Left ventricle myocardium inferior (tissue), 1 donor: ENCODE data around the gene ZNFX1. TPM values are rescaled to one million over a fixed set of nuclear protein-coding genes. Genes with fewer than 3 reads are reported as not detected.

Source experiments
- DNase-seq: peaks from one replicate; pipeline ENCODE4 v3.0.0-alpha.2; 2020
- H3K27ac ChIP-seq: fragments of 200-600 bp; replicated peaks from 2 replicates; pipeline ENCODE4 v1.8.0; 2021
- H3K27me3 ChIP-seq: fragments of 200-600 bp; 2 replicates; pipeline ENCODE4 v1.8.0; 2021; ENCODE audit warnings: low read depth
- H3K36me3 ChIP-seq: fragments of 200-600 bp; 2 replicates; pipeline ENCODE4 v1.8.0; 2021
- H3K4me1 ChIP-seq: fragments of 200-600 bp; 2 replicates; pipeline ENCODE4 v1.8.0; 2021
- H3K4me3 ChIP-seq: fragments of 200-600 bp; 2 replicates; pipeline ENCODE4 v1.8.0; 2021; ENCODE audit warnings: mild to moderate bottlenecking, moderate library complexity
- H3K9me3 ChIP-seq: fragments of 200-600 bp; replicated peaks from 2 replicates; pipeline ENCODE4 v1.8.0; 2021
- intact Hi-C: fragments of 100-400 bp; cut with micrococcal nuclease; formaldehyde crosslinking; loops from one replicate; pipeline ENCODE4 v1.11.0; 2022
- total RNA-seq: library from RNA; stranded (reverse); fragmentation: NEBNext Ultra II Directional; extraction: Animal tissue kit (Norgen Biotek cat#: 25700); gene quantifications from one replicate; pipeline ENCODE4 v1.2.1, GENCODE V29; 2021
- TF ChIP-seq, protein P1 (sequence below): fragments of 200-600 bp; IDR thresholded peaks from 2 replicates; pipeline ENCODE4 v1.8.0; 2021; ENCODE audit warnings: antibody characterized with exemption, mild to moderate bottlenecking, borderline replicate concordance
- donor health status: DM: no; HTN: yes; CAD: no; lungs with severe emphysema.

ZNFX1 gene
- total RNA-seq, 1 donor from 2014 or later, result 22.2 TPM

DNA sequence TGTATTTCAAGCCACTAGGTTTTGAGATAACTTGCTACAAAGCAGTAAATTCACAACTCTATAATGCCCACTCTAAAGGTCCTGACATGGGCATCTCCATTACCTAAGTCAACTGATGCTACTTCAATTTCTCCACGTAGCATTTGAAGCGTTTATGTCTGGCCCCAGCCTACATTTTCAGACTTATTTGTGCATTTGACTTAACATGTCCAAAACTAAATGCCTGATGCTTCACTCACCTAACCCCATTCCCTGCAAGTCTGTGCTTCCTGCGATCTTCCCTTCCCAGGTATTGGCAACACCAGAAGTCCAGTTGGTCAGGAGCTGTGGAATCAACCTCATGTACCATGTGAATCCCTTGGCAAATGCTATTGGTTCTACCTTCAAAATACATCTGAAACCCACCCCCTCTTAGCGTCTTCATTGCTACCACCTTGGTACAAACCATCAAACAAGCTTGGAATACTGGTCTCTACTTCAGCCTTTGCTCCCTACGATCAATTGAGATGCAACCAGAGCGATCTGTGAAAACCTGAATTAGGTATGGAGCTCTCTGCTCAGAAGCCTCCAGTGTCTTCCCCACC lies 12.8 kb upstream of the ZNFX1 start:
- Histone ChIP-seq H3K4me1 (peaks cover 8% of the 10 kb centered on the region), H3K27me3 (no peaks in the 10 kb centered on the region)
- TF ChIP-seq, protein P1, sequence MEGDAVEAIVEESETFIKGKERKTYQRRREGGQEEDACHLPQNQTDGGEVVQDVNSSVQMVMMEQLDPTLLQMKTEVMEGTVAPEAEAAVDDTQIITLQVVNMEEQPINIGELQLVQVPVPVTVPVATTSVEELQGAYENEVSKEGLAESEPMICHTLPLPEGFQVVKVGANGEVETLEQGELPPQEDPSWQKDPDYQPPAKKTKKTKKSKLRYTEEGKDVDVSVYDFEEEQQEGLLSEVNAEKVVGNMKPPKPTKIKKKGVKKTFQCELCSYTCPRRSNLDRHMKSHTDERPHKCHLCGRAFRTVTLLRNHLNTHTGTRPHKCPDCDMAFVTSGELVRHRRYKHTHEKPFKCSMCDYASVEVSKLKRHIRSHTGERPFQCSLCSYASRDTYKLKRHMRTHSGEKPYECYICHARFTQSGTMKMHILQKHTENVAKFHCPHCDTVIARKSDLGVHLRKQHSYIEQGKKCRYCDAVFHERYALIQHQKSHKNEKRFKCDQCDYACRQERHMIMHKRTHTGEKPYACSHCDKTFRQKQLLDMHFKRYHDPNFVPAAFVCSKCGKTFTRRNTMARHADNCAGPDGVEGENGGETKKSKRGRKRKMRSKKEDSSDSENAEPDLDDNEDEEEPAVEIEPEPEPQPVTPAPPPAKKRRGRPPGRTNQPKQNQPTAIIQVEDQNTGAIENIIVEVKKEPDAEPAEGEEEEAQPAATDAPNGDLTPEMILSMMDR, result no peak

DNA sequence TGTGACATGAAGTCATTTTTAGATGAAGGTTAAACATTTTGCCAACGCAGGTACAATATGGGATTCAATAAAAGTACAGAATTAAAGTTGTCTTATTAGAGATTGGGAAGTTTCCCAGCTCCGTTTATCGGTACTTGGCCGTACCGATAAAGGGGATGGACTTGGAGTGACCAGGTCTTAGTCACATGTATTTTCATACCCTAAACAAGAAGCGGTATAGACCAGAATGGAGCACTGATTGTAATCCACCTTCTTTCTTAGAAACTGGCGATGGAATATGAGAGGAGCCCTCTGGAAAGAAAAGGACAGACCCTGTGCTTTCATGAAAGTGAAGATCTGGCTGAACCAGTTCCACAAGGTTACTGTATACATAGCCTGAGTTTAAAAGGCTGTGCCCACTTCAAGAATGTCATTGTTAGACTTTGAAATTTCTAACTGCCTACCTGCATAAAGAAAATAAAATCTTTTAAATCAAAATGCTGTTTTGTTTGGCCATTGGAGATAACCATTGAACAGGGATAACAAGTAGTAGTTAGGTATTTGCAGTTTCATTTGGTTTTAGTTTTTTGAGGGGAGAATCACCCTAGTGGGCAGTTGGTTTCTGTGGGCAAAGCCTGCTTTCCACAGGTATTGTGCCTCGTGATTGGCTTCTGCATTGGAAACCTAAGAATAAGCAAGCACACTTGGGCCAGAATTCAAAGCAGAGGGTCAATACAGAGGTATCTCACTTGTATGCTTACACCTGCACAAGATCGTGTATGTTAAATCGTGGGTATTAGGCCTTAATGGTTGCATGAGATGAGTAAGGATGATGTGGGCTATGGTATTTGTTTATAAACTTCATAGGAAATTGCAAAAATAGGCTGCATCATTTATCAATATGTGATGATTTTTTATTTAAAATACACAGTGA lies 11.2 kb upstream of the ZNFX1 start:
- TF ChIP-seq, protein P1, result no peak
- Histone ChIP-seq H3K4me3 (no peak overlapping the region), H3K4me1 (peaks cover 14% of the 10 kb centered on the region), H3K27me3 (no peaks in the 10 kb centered on the region), H3K27ac (no peak overlapping the region), H3K9me3 (peaks cover 42% of the 10 kb centered on the region), H3K36me3 (peaks cover 86% of the 10 kb centered on the region)
- DNase-seq, result no peak
- intact Hi-C loops, result no loop called here

More for the DNA sequence above, 12.8 kb upstream of the ZNFX1 start:
- no peak overlapping the region for H3K27ac ChIP-seq
- intact Hi-C loops, result no loop called here
- peaks cover 26% of the 10 kb centered on the region for H3K9me3 ChIP-seq
- no peak overlapping the region for H3K4me3 ChIP-seq
- DNase-seq, result no peak
- H3K36me3 ChIP-seq, result peaks cover 75% of the 10 kb centered on the region

DNA sequence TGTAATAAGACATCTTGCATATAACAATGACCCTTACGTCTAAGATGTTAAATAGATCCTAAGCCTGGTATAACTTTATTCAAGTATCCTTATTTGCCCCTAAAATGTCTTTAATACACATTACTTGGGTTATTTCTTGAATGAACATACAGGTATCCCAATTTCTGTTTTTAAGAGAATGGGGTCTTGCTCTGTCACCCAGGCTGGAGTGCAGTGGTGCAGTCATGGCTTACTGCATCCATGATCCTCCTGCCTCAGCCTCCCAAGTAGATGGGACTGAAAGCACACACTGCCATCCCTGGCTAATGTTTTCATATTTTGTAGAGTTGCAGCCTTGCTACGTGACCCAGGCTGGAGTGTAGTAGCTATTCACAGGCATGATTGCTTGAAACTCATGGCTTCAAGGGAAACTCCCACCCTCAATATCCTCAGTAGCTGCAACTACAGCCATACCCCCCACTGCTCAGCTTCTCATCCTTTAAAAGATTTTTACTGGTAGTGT lies 10.4 kb upstream of the ZNFX1 start:
- H3K36me3 ChIP-seq, result peaks cover 93% of the 10 kb centered on the region
- intact Hi-C loops, result no loop called here
- TF ChIP-seq, protein P1, result no peak
- no peak overlapping the region for H3K27ac ChIP-seq
- H3K4me1 ChIP-seq, result peaks cover 21% of the 10 kb centered on the region
- no peaks in the 10 kb centered on the region for H3K27me3 ChIP-seq
- DNase-seq, result no peak
- peaks cover 50% of the 10 kb centered on the region for H3K9me3 ChIP-seq
- H3K4me3 ChIP-seq, result no peak overlapping the region

DNA sequence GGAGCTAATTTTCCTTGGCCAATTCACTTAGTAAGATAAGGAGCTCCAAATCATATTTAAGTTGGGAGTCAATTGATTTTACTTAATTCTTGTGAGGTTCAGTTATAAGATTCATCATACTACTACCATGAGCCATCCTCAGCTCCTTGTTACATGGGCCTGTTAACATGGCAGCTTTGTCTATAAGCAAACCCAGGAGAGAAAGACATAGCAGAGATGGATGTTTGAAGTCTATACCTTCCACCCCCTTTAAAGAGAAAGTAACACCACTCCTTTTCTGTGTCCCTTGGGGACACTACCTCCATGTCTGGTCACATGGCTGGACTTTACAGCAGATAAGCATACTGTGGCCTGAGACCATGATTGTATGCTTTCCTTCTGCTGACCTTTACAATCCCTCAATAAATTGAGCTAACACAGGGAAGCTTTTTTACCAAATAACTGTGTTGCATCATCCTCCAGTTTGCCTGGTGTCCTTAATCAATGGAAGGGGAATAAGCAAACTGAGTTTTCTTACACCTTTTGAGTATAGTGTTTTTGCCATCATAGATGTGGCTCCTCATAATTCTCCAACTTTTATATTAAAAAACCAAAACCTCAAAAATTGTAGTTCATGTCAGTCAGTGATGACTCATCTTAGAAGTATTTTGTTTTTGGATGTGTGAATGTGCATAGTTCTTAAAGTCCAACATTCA lies 9.8 kb upstream of the ZNFX1 start:
- H3K4me1 ChIP-seq, result peaks cover 27% of the 10 kb centered on the region
- TF ChIP-seq, protein P1, result no peak

DNA sequence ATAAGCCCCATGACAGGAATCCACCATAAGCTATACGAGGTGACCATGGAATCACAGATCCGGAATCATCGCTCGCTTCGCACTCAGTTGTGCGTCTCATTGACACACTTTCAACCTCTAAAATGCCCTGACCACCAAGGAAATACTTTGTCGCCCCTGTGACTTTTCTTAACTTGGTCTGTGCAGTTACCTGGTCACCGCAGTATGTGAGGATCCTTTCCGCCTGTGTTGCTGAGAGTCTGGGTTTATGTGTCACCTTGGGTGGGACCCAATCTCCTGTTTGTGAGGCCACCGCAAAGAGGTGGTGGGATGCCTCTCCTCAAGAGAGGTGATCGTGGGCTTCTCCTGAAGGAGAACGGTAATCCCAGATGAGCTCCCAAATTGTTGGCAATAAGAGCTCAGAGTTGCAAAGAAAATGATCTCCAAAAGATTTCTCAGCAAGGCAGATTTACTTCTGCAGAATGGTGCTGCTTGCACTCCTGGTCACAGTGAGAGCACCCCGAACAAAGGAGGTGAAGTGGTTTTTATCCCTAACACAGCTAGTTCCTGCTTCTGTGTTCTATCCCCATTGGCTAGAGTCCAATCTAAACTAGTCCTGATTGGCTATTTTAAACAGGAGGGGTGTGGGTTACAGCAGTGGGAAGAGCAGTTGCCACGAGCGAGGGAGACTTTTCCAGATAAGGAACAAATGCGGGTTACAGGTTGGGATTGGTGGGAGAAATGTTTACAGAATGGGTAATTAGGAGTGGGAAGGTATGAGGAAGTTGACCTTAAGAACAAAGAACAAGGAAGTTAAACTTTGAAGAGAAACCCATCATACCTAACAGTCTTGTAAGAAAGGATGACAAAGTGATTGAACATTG lies 9.1 kb upstream of the ZNFX1 start:
- Histone ChIP-seq H3K36me3 (peaks cover 100% of the 10 kb centered on the region), H3K4me1 (peaks cover 35% of the 10 kb centered on the region), H3K27me3 (no peaks in the 10 kb centered on the region), H3K27ac (no peak overlapping the region), H3K9me3 (peaks cover 55% of the 10 kb centered on the region), H3K4me3 (no peak overlapping the region)
- intact Hi-C loops, result no loop called here
- TF ChIP-seq, protein P1, result no peak
- DNase-seq, result no peak

More for the DNA sequence above, 9.8 kb upstream of the ZNFX1 start:
- H3K4me3 ChIP-seq, result no peak overlapping the region
- H3K36me3 ChIP-seq, result peaks cover 99% of the 10 kb centered on the region
- H3K27ac ChIP-seq, result no peak overlapping the region
- H3K27me3 ChIP-seq, result no peaks in the 10 kb centered on the region
- no peak for DNase-seq
- peaks cover 54% of the 10 kb centered on the region for H3K9me3 ChIP-seq
- intact Hi-C loops, result no loop called here
